Calu3 (cell line): Measurements from ENCODE around the gene INF2. TPM values are rescaled to one million over a fixed set of nuclear protein-coding genes. Genes with fewer than 3 reads are reported as not detected.

ENCODE experiments used
- BruUV-seq: library from RNA; stranded (reverse); fragments of 400-500 nt; replicated peaks from 2 replicates; lab custom pipeline; 2021; lab: Mats Ljungman, UMichigan
- CTCF ChIA-PET: fragments of 300-600 bp; sonication (Branson Sonifier 250); formaldehyde crosslinking; loops from one replicate; lab custom pipeline; 2022; ENCODE audit warnings: antibody characterized with exemption; lab: Charles Lee
- DNase-seq: peaks from one replicate; pipeline ENCODE4 v3.0.0; 2022
- H3K27ac Mint-ChIP-seq: one replicate; pipeline ENCODE4 v1.8.0; 2022; ENCODE audit warnings: mixed read lengths; ENCODE audit not compliant: unreplicated experiment
- H3K27me3 Mint-ChIP-seq: one replicate; pipeline ENCODE4 v1.8.0; 2022; ENCODE audit warnings: mixed read lengths; ENCODE audit not compliant: unreplicated experiment
- H3K36me3 Mint-ChIP-seq: one replicate; pipeline ENCODE4 v1.8.0; 2022; ENCODE audit warnings: mild to moderate bottlenecking, moderate library complexity, mixed read lengths; ENCODE audit not compliant: insufficient read depth, unreplicated experiment
- H3K4me1 Mint-ChIP-seq: one replicate; pipeline ENCODE4 v1.8.0; 2022; ENCODE audit warnings: mild to moderate bottlenecking, low read depth, mixed read lengths; ENCODE audit not compliant: unreplicated experiment
- H3K4me3 Mint-ChIP-seq: one replicate; pipeline ENCODE4 v1.8.0; 2022; ENCODE audit warnings: mild to moderate bottlenecking, low read depth, moderate library complexity, mixed read lengths; ENCODE audit not compliant: unreplicated experiment
- H3K9me3 Mint-ChIP-seq: one replicate; pipeline ENCODE4 v1.8.0; 2022; ENCODE audit warnings: low read depth, mixed read lengths; ENCODE audit not compliant: unreplicated experiment
- intact Hi-C: fragments of 100-400 bp; cut with micrococcal nuclease; formaldehyde crosslinking; loops from one replicate; pipeline ENCODE4 v1.10.0; 2022; ENCODE audit not compliant: unreplicated experiment
- total RNA-seq: library from RNA; stranded (reverse); gene quantifications from 2 replicates; pipeline ENCODE4 v1.2.3, GENCODE V29; 2022
- TF ChIP-seq, protein P1 (sequence below): fragments of 200-600 bp; IDR thresholded peaks from one replicate; pipeline ENCODE4 v1.8.0; 2022; ENCODE audit warnings: antibody characterized with exemption; ENCODE audit not compliant: unreplicated experiment

The INF2 gene
- total RNA-seq, 1 experiment from 2014 or later: 208 TPM

DNA sequence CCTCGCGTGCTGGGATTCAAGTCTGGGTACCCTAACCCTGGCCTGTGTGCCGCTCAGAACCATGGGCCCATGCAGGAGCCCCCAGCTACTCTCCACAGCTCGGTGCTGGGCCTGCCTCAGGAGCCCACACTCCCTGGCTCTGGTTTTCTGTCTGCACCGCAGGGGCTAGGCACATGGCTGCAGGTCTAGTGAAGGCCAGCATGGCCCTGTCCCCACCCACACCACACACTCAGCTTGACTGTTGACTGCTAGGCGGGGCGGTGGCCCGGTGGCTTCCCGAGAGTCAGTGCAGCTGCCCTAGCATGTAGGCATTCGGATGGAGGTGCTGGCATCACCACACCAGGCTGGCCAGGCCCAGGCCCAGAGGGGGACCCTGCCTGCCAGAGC, 7.9 kb downstream of the INF2 start:
- Mint-ChIP-seq H3K4me3 (no peak overlapping the region), H3K36me3 (peaks cover 60% of the 10 kb centered on the region), H3K27ac (no peak overlapping the region), H3K9me3 (no peaks in the 10 kb centered on the region), H3K4me1 (peaks cover 16% of the 10 kb centered on the region), H3K27me3 (no peaks in the 10 kb centered on the region)
- BruUV-seq: no TSS peak
- TF ChIP-seq, protein P1, sequence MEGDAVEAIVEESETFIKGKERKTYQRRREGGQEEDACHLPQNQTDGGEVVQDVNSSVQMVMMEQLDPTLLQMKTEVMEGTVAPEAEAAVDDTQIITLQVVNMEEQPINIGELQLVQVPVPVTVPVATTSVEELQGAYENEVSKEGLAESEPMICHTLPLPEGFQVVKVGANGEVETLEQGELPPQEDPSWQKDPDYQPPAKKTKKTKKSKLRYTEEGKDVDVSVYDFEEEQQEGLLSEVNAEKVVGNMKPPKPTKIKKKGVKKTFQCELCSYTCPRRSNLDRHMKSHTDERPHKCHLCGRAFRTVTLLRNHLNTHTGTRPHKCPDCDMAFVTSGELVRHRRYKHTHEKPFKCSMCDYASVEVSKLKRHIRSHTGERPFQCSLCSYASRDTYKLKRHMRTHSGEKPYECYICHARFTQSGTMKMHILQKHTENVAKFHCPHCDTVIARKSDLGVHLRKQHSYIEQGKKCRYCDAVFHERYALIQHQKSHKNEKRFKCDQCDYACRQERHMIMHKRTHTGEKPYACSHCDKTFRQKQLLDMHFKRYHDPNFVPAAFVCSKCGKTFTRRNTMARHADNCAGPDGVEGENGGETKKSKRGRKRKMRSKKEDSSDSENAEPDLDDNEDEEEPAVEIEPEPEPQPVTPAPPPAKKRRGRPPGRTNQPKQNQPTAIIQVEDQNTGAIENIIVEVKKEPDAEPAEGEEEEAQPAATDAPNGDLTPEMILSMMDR: no peak
- no peak for DNase-seq
- CTCF ChIA-PET: interaction anchor here (0.5 to 1.1 kb wide), 3 partner anchors 12 to 714 kb away, joined by 3 to 4 read pairs (median 3); no protein-coding TSS in a partner anchor
- intact Hi-C loops: no loop called here

DNA sequence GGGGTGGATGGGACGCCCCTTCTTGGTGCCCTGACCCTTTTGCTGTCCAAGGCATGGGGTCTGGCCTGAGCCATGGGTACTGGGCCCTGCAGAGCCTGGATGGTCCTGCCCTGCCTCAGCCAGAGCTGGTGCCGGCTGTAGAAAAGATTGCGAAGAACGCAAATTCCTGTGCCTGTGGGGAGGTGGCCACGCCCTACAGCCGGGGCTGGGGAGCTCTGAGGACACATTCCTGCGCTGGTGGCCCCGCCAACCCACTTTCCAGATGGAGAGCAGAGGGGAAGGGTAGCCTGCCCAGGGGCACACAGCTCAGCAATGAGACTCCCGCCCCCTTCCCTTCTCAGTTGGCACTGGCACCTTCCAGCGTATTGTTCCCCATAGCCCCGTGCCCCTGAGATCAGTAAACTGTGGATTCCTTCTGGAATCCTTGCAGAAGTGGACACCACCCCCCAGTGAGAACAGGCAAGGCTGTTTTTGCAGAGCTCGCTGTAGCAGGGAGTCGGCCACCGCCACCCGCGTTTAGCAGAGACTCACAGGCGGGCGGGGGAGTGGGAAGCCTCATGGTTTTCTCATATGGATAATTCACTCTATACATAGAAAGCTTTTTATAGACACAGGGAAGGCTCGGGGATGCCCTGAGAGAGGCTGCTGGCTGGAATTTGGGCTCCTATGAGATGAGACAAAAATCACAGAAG, 8.6 kb downstream of the INF2 start:
- Mint-ChIP-seq H3K9me3 (no peaks in the 10 kb centered on the region), H3K4me3 (no peak overlapping the region), H3K36me3 (peaks cover 55% of the 10 kb centered on the region), H3K27ac (no peak overlapping the region), H3K27me3 (no peaks in the 10 kb centered on the region), H3K4me1 (peaks cover 16% of the 10 kb centered on the region)
- CTCF ChIA-PET: interaction anchor here (0.5 to 1.1 kb wide), 3 partner anchors 11 to 713 kb away, joined by 3 to 4 read pairs (median 3); no protein-coding TSS in a partner anchor
- TF ChIP-seq, protein P1: no peak
- BruUV-seq: no TSS peak
- intact Hi-C loops: no loop called here
- DNase-seq: no peak

DNA sequence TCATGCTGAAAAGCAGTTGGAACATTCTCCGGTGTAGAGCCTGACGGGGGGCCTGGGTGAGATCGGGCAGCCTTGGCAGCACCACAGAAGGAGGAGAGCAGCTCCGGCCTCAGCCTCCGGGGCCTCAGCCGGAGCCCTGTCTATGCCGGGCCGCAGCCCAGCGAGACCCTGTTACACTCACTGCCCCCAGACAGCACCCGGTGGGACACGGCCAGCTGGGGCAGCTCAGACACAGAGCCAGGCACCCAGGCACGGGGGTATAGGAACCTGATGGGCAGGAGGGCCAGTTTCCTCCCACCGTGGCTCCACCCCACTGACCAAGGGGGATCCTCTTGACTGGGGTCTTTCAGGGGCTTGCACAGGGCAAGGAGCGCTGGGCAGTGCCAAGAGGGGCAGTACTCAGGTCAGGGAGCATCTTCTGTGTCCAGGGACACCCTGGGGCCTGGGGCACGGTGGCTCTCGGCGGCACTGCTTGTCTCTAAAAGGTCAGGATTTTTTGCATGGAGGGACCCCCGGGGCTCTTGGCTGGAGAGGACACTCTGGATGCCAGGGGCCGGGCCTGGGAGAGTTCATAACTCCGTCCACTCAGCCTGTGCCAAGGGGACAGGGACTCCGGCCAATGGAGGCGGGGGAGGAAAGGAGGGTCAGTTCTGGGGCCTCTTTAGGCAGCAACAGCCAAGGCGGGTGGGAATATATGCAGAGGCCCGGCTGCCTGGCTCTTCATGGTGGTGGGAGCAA, 9.4 kb downstream of the INF2 start:
- H3K27ac Mint-ChIP-seq: peak overlapping the region; percentile 68

DNA sequence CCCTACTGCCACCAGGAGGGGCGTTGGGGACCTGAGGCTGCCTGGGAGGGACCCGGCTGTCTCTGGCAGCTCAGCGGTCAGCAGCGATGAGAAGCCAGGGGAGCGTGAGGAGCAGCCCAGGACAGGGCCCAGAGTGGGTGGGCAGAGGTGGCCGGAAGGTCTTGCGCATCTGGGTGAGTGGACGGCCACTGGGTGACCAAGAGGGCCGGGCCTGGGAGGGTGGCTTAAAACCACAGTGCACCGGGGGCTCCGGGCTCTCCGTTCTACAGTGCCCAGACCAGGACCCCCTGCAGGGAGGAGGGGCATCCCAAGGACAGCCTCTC, 10.0 kb downstream of the INF2 start:
- H3K4me1 Mint-ChIP-seq: peaks cover 12% of the 10 kb centered on the region
- BruUV-seq: no TSS peak
- H3K4me3 Mint-ChIP-seq: no peak overlapping the region
- CTCF ChIA-PET: no interaction called here
- DNase-seq: no peak
- intact Hi-C loops: no loop called here
- H3K36me3 Mint-ChIP-seq: peaks cover 60% of the 10 kb centered on the region
- no peaks in the 10 kb centered on the region for H3K9me3 Mint-ChIP-seq
- H3K27me3 Mint-ChIP-seq: no peaks in the 10 kb centered on the region
- H3K27ac Mint-ChIP-seq: peak overlapping the region; percentile 68
- TF ChIP-seq, protein P1: no peak

More for the DNA sequence above, 9.4 kb downstream of the INF2 start:
- TF ChIP-seq, protein P1: no peak
- H3K9me3 Mint-ChIP-seq: no peaks in the 10 kb centered on the region
- H3K27me3 Mint-ChIP-seq: no peaks in the 10 kb centered on the region
- CTCF ChIA-PET: no interaction called here
- no peak for DNase-seq
- intact Hi-C loops: no loop called here
- peaks cover 60% of the 10 kb centered on the region for H3K36me3 Mint-ChIP-seq
- no TSS peak for BruUV-seq
- H3K4me1 Mint-ChIP-seq: peaks cover 16% of the 10 kb centered on the region
- H3K4me3 Mint-ChIP-seq: no peak overlapping the region
